Glomerular visceral epithelial cell (primary cell): ENCODE measurements around the gene PCTP.

ENCODE experiments used
- DNase-seq: peaks from one replicate; pipeline ENCODE4 v3.0.0-alpha.2; 2016; ENCODE audit errors: extremely low spot score

PCTP gene

GRCh38 chr17:55794725-55795482, 44.1 kb downstream of the PCTP start:
- no peak for DNase-seq

- DNase-seq: no peak
Observed at GRCh38 chr17:55806745-55807495, 56.1 kb downstream of the PCTP start.

- no peak for DNase-seq
Observed at GRCh38 chr17:55811536-55811935, 60.7 kb downstream of the PCTP start.

GRCh38 chr17:55812323-55812722, 61.5 kb downstream of the PCTP start:
- DNase-seq: no peak

- no peak for DNase-seq
Observed at GRCh38 chr17:55813944-55814343, 63.1 kb downstream of the PCTP start.

- no peak for DNase-seq
Observed at GRCh38 chr17:55814377-55814776, 63.5 kb downstream of the PCTP start.

- DNase-seq: no peak
Observed at GRCh38 chr17:55816532-55817396, 65.9 kb downstream of the PCTP start.

- DNase-seq: no peak
Observed at GRCh38 chr17:55817397-55817709, 66.5 kb downstream of the PCTP start.

- no peak for DNase-seq
Observed at GRCh38 chr17:55818026-55818425, 67.2 kb downstream of the PCTP start.

- no peak for DNase-seq
Observed at GRCh38 chr17:55818451-55819375, 67.9 kb downstream of the PCTP start.

- no peak for DNase-seq
Observed at GRCh38 chr17:55820675-55821074, 69.8 kb downstream of the PCTP start.

GRCh38 chr17:55822028-55822427, 71.2 kb downstream of the PCTP start:
- DNase-seq: no peak

- no peak for DNase-seq
Observed at GRCh38 chr17:55825213-55825612, 74.4 kb downstream of the PCTP start.
